Omental fat pad (tissue), 4 donors: ENCODE data around the gene SLC17A1. TPM values are rescaled to one million over a fixed set of nuclear protein-coding genes. Genes with fewer than 3 reads are reported as not detected.

Experiments used
- ATAC-seq: fragments of 150-250 bp; one replicate; pipeline ENCODE4 v1.9.1; 2016; ENCODE audit warnings: mild to moderate bottlenecking, moderate library complexity; ENCODE audit not compliant: low FRiP score
- DNase-seq: peaks from one replicate; pipeline ENCODE4 v3.0.0-alpha.2; 2019; ENCODE audit warnings: low spot score
- CTCF ChIP-seq, 3 donors: fragments of 450-650 bp; IDR thresholded peaks; one replicate each; pipeline ENCODE4 v1.5.1; 2016 to 2017; ENCODE audit warnings: antibody characterized with exemption in 3 of 3, mild to moderate bottlenecking in 3 of 3, moderate library complexity in 2 of 3
- total RNA-seq, 4 donors: library from RNA; depleted of rRNA; stranded (reverse); fragments of >200 nt; gene quantifications; one replicate each; pipeline ENCODE4 v1.1.0, GENCODE V29; 2016

SLC17A1 gene
- total RNA-seq, 4 donors from 2014 or later: not detected

DNA sequence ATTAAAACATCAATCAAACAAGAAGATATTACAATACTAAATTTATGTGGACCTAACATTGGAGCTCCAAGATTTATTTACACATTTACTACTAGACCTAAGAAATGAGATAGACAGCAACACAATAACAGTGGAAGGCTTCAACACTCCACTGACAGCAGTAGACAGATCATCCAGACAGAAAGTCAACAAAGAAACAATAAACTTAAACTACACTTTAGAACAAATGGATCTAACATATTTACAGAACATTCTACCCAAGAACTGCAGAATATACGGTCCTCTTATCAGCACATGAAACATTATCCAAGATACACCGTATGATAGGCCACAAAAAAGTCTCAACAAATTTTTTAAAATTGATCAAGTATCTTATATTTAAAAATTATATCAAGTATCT is 27.0 kb downstream of the SLC17A1 start:
- no peak for TF ChIP-seq CTCF (IDR thresholded peaks at IDR 0.05)
- no peak for DNase-seq
- ATAC-seq: no peak

GRCh38 chr6:25801436-25801835 is 30.4 kb downstream of the SLC17A1 start:
- no peak for ATAC-seq
- TF ChIP-seq CTCF (IDR thresholded peaks at IDR 0.05): no peak

DNA sequence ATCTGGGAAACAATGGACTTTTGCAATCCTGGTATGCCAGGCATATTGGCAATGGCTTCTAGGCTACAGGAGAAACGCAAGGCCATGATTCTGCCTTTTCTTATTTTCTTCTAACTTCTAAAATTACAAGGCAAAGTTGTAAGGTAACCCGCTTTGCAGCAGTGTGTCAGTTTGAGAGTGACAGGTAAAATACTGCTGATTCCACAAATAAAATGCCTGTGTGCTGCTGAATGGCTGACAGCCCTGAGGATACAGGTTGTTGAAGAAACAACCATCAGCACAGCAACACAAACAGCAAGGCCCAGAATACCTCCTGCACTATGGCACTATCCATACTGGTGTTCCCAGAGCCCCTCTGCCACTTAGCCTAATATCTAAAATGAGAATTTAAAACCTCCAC is 37.1 kb downstream of the SLC17A1 start:
- no peak for ATAC-seq

More at GRCh38 chr6:25801436-25801835, 30.4 kb downstream of the SLC17A1 start:
- no peak for DNase-seq

GRCh38 chr6:25793970-25794369 is 37.9 kb downstream of the SLC17A1 start:
- TF ChIP-seq CTCF (IDR thresholded peaks at IDR 0.05): no peak
- ATAC-seq: no peak
- no peak for DNase-seq

More for the DNA sequence above, 37.1 kb downstream of the SLC17A1 start:
- no peak for DNase-seq
- no peak for TF ChIP-seq CTCF (IDR thresholded peaks at IDR 0.05)

- no peak for ATAC-seq
- no peak for DNase-seq
- TF ChIP-seq CTCF (IDR thresholded peaks at IDR 0.05): no peak
Measured at GRCh38 chr6:25792016-25792415, 39.8 kb downstream of the SLC17A1 start.

GRCh38 chr6:25789475-25789874 is 42.4 kb downstream of the SLC17A1 start:
- no peak for TF ChIP-seq CTCF (IDR thresholded peaks at IDR 0.05)
- DNase-seq: no peak
- ATAC-seq: no peak

DNA sequence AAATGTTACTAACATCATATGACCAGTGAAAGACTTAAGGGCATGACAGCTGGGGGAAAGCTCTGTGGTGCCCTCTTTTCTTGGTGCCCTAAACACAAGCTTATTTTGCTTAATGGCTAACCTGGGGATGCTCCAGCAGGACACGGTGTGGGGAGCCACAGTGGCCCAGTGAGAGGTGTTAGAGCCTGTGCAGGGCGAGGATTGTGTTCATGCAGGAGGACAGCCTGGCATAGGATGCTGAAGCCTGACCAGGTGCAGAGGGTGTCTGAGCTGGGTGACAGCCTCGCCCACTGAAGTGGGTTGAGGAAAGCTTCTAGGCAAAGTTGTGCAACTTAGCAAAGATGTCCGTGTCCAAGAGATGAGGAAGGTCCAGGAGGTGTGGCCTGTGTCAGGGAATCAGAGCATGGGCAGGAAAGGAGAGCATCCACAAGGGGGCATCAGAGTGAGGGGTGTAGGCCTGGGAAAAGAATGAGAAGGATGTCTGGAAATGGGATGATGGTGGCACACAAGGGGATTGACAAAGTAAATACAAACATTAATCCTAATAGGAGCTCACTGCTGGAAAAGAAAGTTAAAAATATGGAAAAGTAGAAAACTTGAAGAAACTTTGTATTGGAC is 43.4 kb downstream of the SLC17A1 start:
- DNase-seq (no peak), ATAC-seq (no peak)
- TF ChIP-seq CTCF (IDR thresholded peaks at IDR 0.05): no peak
